HepG2 (cell line): ENCODE results near the gene GTF2H1. TPM values are rescaled to one million over a fixed set of nuclear protein-coding genes. Genes with fewer than 3 reads are reported as not detected.

Experiments
- ATAC-seq: fragments of 200-7000 bp; cut with Tn5 transposase; 3 replicates; pipeline ENCODE4 v1.9.1; 2020; ENCODE audit warnings: mild to moderate bottlenecking, moderate library complexity
- BruUV-seq: library from RNA; stranded (reverse); fragments of 400-500 nt; replicated peaks from 2 replicates; lab custom pipeline; 2021; lab: Mats Ljungman, UMichigan
- CTCF ChIA-PET: fragments of 300-600 bp; formaldehyde crosslinking; extraction: SDS; loops from one replicate; lab custom pipeline; 2021; ENCODE audit warnings: low total read pairs, inconsistent platforms, low intra/inter-chr PET ratio; lab: Yijun Ruan, JAX
- POLR2A ChIA-PET: fragments of 350-600 bp; sonication (Branson Sonifier 250); formaldehyde crosslinking; loops from one replicate; lab custom pipeline; 2020; ENCODE audit warnings: antibody characterized with exemption, inconsistent platforms; lab: Yijun Ruan, JAX
- DNase-seq: peaks from one replicate; pipeline ENCODE4 v3.0.0-alpha.2; 2015; ENCODE audit warnings: low spot score
- FAIRE-seq: peaks from 3 replicates; lab custom pipeline; 2011; peaks lifted over from hg19 to GRCh38; lab: Jason Lieb, UNC
- H2AFZ ChIP-seq: one replicate; pipeline ENCODE4 v1.6.1; 2011; ENCODE audit warnings: low read length, inconsistent platforms
- H3K27ac ChIP-seq: fragments of 300-600 bp; 3 replicates; pipeline ENCODE4 v1.8.0; 2011; ENCODE audit warnings: mixed run types, mild to moderate bottlenecking, mixed read lengths, low read length, inconsistent platforms; ENCODE audit not compliant: insufficient read depth; ENCODE audit errors: extremely low read length
- H3K27me3 ChIP-seq, 2 experiments: fragments of 200-600 bp in 1 of 2; 2 replicates in 1 of 2; 3 replicates in 1 of 2; pipeline versions ENCODE4 v1.6.0 to v1.8.0; 2011; ENCODE audit warnings: low read length in 2 of 2, mild to moderate bottlenecking in 2 of 2, moderate library complexity in 2 of 2, inconsistent platforms in 1 of 2; ENCODE audit not compliant: insufficient read depth in 2 of 2, control insufficient read depth in 1 of 2
- H3K36me3 ChIP-seq, 2 experiments: fragments of 200-600 bp in 1 of 2; replicated peaks in 1 of 2; 2 replicates in 1 of 2; 3 replicates in 1 of 2; pipeline versions ENCODE4 v1.5.1 to v1.8.0; 2011; ENCODE audit warnings: low read length in 2 of 2, inconsistent platforms in 1 of 2; ENCODE audit not compliant: insufficient read depth in 2 of 2, control insufficient read depth in 1 of 2
- H3K4me1 ChIP-seq: 2 replicates; pipeline ENCODE4 v1.5.1; 2012; ENCODE audit warnings: low read length, inconsistent platforms; ENCODE audit not compliant: insufficient read depth
- H3K4me2 ChIP-seq: 2 replicates; pipeline ENCODE4 v1.6.0; 2011; ENCODE audit warnings: low read depth, low read length, inconsistent platforms
- H3K4me3 ChIP-seq, 3 experiments: fragments of 200-600 bp in 1 of 3; sonication (generic), shearing (Covaris generic) in 1 of 3; replicated peaks in 1 of 3; 2 replicates each; pipeline ENCODE4 v1.5.1; 2011 to 2016; ENCODE audit warnings: low read length in 3 of 3, inconsistent platforms in 2 of 3, low read depth in 2 of 3, mild to moderate bottlenecking in 2 of 3, control low read depth in 1 of 3, mixed read lengths in 1 of 3; ENCODE audit not compliant: insufficient read depth in 1 of 3
- H3K79me2 ChIP-seq: one replicate; pipeline ENCODE4 v1.6.1; 2011; ENCODE audit warnings: low read length, inconsistent platforms; ENCODE audit not compliant: insufficient read depth
- H3K9ac ChIP-seq: 2 replicates; pipeline ENCODE4 v1.6.0; 2011; ENCODE audit warnings: mild to moderate bottlenecking, low read depth, low read length, inconsistent platforms; ENCODE audit not compliant: insufficient read depth
- H3K9me3 ChIP-seq: 2 replicates; pipeline ENCODE4 v1.5.1; 2012; ENCODE audit warnings: mild to moderate bottlenecking, low read length
- H4K20me1 ChIP-seq: 2 replicates; pipeline ENCODE4 v1.6.0; 2011; ENCODE audit warnings: inconsistent platforms, mild to moderate bottlenecking, low read length, moderate library complexity; ENCODE audit not compliant: insufficient read depth
- ARID3A ChIP-seq: IDR thresholded peaks from 2 replicates; pipeline ENCODE4 v1.6.1; 2012; ENCODE audit warnings: low read depth, low read length, improper control_type of control experiment
- ATAD3A ChIP-seq: sonication (generic); formaldehyde crosslinking; IDR thresholded peaks from 2 replicates; pipeline ENCODE4 v1.4.0; 2020; ENCODE audit warnings: missing genetic modification reagents
- ATF3 ChIP-seq: sonication (generic); formaldehyde crosslinking; IDR thresholded peaks from 2 replicates; pipeline ENCODE4 v1.4.0; 2020; ENCODE audit warnings: missing genetic modification reagents
- ESRRA ChIP-seq: sonication (generic); formaldehyde crosslinking; IDR thresholded peaks from 2 replicates; pipeline ENCODE4 v1.5.1; 2020; ENCODE audit warnings: mild to moderate bottlenecking, low read depth, missing genetic modification reagents
- KAT8 ChIP-seq: IDR thresholded peaks from 2 replicates; pipeline ENCODE4 v1.6.1; 2016; ENCODE audit warnings: missing genetic modification reagents, missing compliant biosample characterization
- KDM2A ChIP-seq: sonication (generic); formaldehyde crosslinking; IDR thresholded peaks from 2 replicates; pipeline ENCODE4 v1.4.0; 2020; ENCODE audit warnings: low read depth, missing genetic modification reagents, borderline replicate concordance
- KMT2A ChIP-seq: sonication (generic); formaldehyde crosslinking; IDR thresholded peaks from 2 replicates; pipeline ENCODE4 v1.4.0; 2020; ENCODE audit warnings: missing genetic modification reagents
- NAIF1 ChIP-seq: sonication (generic); formaldehyde crosslinking; IDR thresholded peaks from 2 replicates; pipeline ENCODE4 v1.5.0; 2020; ENCODE audit warnings: mild to moderate bottlenecking, missing genetic modification reagents, borderline replicate concordance
- NONO ChIP-seq, 2 experiments: fragments of 450-650 bp in 1 of 2; sonication (generic) in 1 of 2; formaldehyde crosslinking in 1 of 2; IDR thresholded peaks in 1 of 2; conservative IDR thresholded peaks in 1 of 2; 2 replicates each; pipeline versions ENCODE4 v1.6.1 to v1.8.0; 2017 to 2022; ENCODE audit warnings: mild to moderate bottlenecking in 1 of 2, missing genetic modification reagents in 1 of 2, moderate library complexity in 1 of 2
- RFXANK ChIP-seq: IDR thresholded peaks from 2 replicates; pipeline ENCODE4 v1.6.1; 2016
- TBL1XR1 ChIP-seq: fragments of 150-350 bp; IDR thresholded peaks from 2 replicates; pipeline ENCODE4 v1.6.1; 2014; ENCODE audit warnings: borderline replicate concordance, low read length; ENCODE audit not compliant: partially characterized antibody
- TFAP4 ChIP-seq: sonication (generic); IDR thresholded peaks from 2 replicates; pipeline ENCODE4 v1.6.1; 2016; ENCODE audit warnings: low read depth, borderline replicate concordance
- ZBTB34 ChIP-seq: sonication (generic); formaldehyde crosslinking; IDR thresholded peaks from 2 replicates; pipeline ENCODE4 v1.8.0; 2022; ENCODE audit warnings: mild to moderate bottlenecking, missing genetic modification reagents
- ZFP62 ChIP-seq: sonication (generic); formaldehyde crosslinking; IDR thresholded peaks from 2 replicates; pipeline ENCODE4 v1.4.0; 2020; ENCODE audit warnings: missing genetic modification reagents
- ZNF10 ChIP-seq: sonication (generic); formaldehyde crosslinking; IDR thresholded peaks from 2 replicates; pipeline ENCODE4 v1.4.0; 2020; ENCODE audit warnings: mild to moderate bottlenecking, low read depth, missing genetic modification reagents, borderline replicate concordance
- ZNF124 ChIP-seq: sonication (generic); formaldehyde crosslinking; IDR thresholded peaks from 2 replicates; pipeline ENCODE4 v1.4.0; 2020; ENCODE audit warnings: missing genetic modification reagents
- ZNF280B ChIP-seq: sonication (generic); formaldehyde crosslinking; IDR thresholded peaks from 2 replicates; pipeline ENCODE4 v1.5.0; 2020; ENCODE audit warnings: missing genetic modification reagents, mild to moderate bottlenecking, borderline replicate concordance
- ZNF569 ChIP-seq: sonication (generic); formaldehyde crosslinking; IDR thresholded peaks from 2 replicates; pipeline ENCODE4 v1.5.0; 2020; ENCODE audit warnings: mild to moderate bottlenecking, missing genetic modification reagents, moderate library complexity, borderline replicate concordance
- ZNF570 ChIP-seq: sonication (generic); formaldehyde crosslinking; IDR thresholded peaks from 2 replicates; pipeline ENCODE4 v1.4.0; 2020; ENCODE audit warnings: mild to moderate bottlenecking, missing genetic modification reagents, borderline replicate concordance
- ZNF746 ChIP-seq: sonication (generic); formaldehyde crosslinking; IDR thresholded peaks from 2 replicates; pipeline ENCODE4 v1.8.0; 2022; ENCODE audit warnings: mild to moderate bottlenecking, missing genetic modification reagents
- WGBS: methylation state at CpG from one replicate; pipeline ENCODE4 v1.1.6; 2017; ENCODE audit warnings: low lambda C conversion rate; 5-methylcytosine and 5-hydroxymethylcytosine counted together
- in situ Hi-C: cut with HindIII; loops from 2 replicates; pipeline ENCODE4 v1.10.0; 2017; ENCODE audit warnings: low pct_unique_long_range_greater_than_20kb; ENCODE audit not compliant: extremely low pct_ligation_motif_present
- intact Hi-C: fragments of 100-400 bp; cut with micrococcal nuclease; formaldehyde crosslinking; loops from one replicate; pipeline ENCODE4 v1.10.0; 2022; ENCODE audit not compliant: unreplicated experiment
- polyA plus RNA-seq, 8 experiments: library from polyadenylated mRNA; depleted of rRNA in 3 of 8; stranded (reverse) in 7 of 8; unstranded in 1 of 8; fragments of >200 nt; fragmentation: Illumina TruSeq in 4 of 8; extraction: Trizol in 4 of 8; gene quantifications; 2 replicates each; pipeline versions ENCODE4 v1.2.1 to v1.2.3, GENCODE V29; 2011 to 2016; ENCODE audit warnings: low read depth in 4 of 8, missing spikeins in 1 of 8, mixed read lengths in 1 of 8; ENCODE audit not compliant: insufficient read depth in 1 of 8
- total RNA-seq, 5 experiments: library from RNA; depleted of rRNA; stranded (reverse); fragments of >200 nt; fragmentation: Illumina TruSeq; extraction: Trizol; gene quantifications; 2 replicates each; pipeline ENCODE4 v1.2.3, GENCODE V29; 2016; ENCODE audit warnings: low read depth in 1 of 5

GTF2H1 gene
- total and polyA plus RNA-seq, 2 of the 13 experiments (the other 11 are each of a cell fraction or from before 2014, with no cell fraction given), result 15.7 to 51.4 TPM

- Histone ChIP-seq H4K20me1 (no peaks in the 10 kb centered on the region), H3K27me3 (no peaks in the 10 kb centered on the region), H3K4me2 (no peak overlapping the region), H3K9me3 (no peaks in the 10 kb centered on the region), H3K4me3 (no peak overlapping the region), H3K9ac (no peak overlapping the region), H3K27ac (no peak overlapping the region), H3K36me3 (peaks cover 18 to 55% of the 10 kb centered on the region in 2 experiments), H3K4me1 (no peaks in the 10 kb centered on the region), H3K79me2 (no peaks in the 10 kb centered on the region), H2AFZ (no peak overlapping the region)
- intact Hi-C loops, result no loop called here
- 98% methylated on average over 2 of the region's 2 CpGs for WGBS
- DNase-seq (no peak), ATAC-seq (no peak), FAIRE-seq (no peak)
- TF ChIP-seq KMT2A, result no peak
- TF ChIP-seq ZNF569, result no peak
- no peak for TF ChIP-seq ZNF10 (CRISPR knock-in tag)
- TF ChIP-seq ATF3, result no peak
- TF ChIP-seq ARID3A, result no peak
- TF ChIP-seq ZNF746 (CRISPR knock-in tag), result no peak
- TF ChIP-seq TFAP4, result no peak
- TF ChIP-seq ESRRA (CRISPR knock-in tag), result no peak
- TF ChIP-seq KDM2A, result no peak
- no peak for TF ChIP-seq RFXANK (CRISPR knock-in tag)
- TF ChIP-seq ZFP62 (CRISPR knock-in tag), result no peak
- no peak for TF ChIP-seq NONO (IDR thresholded peaks at IDR 0.05)
- TF ChIP-seq NONO (CRISPR knock-in tag; conservative IDR thresholded peaks at IDR 0.05), result no peak
- no peak for TF ChIP-seq ZBTB34 (CRISPR knock-in tag)
- TF ChIP-seq NAIF1, result no peak
- no peak for TF ChIP-seq ZNF570 (CRISPR knock-in tag)
- no peak for TF ChIP-seq ATAD3A (CRISPR knock-in tag)
- no peak for TF ChIP-seq ZNF280B (CRISPR knock-in tag)
- no peak for TF ChIP-seq TBL1XR1
- TF ChIP-seq ZNF124 (CRISPR knock-in tag), result no peak
- TF ChIP-seq KAT8 (CRISPR knock-in tag), result no peak
- ChIA-PET CTCF (no interaction called here), POLR2A (no interaction called here)
- BruUV-seq, result no TSS peak
- in situ Hi-C loops, result no loop called here
Measured at GRCh38 chr11:18282626-18283025, 39.7 kb upstream of the GTF2H1 start.
